Erythroblast (primary cell): ENCODE measurements around the gene PRKG1.

Experiments
- DNase-seq, 2 experiments: peaks; one replicate each; lab custom pipeline; 2025; lab: John Stamatoyannopoulos, UW
- GATA1 ChIP-seq: IDR thresholded peaks from 2 replicates; pipeline ENCODE4 v1.6.1; 2011; ENCODE audit warnings: low read depth, mild to moderate bottlenecking, control low read depth, low read length, moderate library complexity
- POLR2A ChIP-seq: IDR thresholded peaks from 2 replicates; pipeline ENCODE4 v1.6.1; 2011; ENCODE audit warnings: mild to moderate bottlenecking, low read length

Gene PRKG1

DNA sequence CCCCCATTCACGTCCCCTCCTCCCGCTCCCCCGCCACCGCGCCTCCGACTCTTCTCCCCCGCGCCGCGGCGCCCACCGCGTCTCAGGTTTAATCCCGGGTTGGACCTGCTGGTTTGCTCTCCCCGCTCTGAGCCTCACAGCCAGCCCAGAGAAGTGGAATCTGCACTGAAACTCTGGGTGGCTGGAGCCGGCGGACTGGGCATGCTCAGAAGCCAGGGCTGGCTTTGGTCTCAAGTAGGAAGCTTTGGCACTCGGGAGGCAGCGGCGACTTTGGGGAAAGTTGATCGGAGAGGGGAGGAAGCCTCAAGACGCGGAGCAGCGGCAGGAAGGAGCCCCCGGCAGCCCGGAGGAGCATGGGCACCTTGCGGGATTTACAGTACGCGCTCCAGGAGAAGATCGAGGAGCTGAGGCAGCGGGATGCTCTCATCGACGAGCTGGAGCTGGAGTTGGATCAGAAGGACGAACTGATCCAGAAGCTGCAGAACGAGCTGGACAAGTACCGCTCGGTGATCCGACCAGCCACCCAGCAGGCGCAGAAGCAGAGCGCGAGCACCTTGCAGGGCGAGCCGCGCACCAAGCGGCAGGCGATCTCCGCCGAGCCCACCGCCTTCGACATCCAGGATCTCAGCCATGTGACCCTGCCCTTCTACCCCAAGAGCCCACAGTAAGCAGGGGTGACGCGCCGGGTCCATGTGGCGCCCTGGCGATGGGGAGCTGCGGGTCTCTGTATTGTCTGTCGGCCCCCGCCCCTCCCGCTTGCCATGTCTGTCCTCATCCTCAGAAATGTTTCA is at the start of gene PRKG1:
Gene PRKG1, plus strand, starts transcription at position 250 of the 791 bp plus-strand sequence.
- no peak for TF ChIP-seq POLR2A
- TF ChIP-seq GATA1: no peak
- no peak for DNase-seq

DNA sequence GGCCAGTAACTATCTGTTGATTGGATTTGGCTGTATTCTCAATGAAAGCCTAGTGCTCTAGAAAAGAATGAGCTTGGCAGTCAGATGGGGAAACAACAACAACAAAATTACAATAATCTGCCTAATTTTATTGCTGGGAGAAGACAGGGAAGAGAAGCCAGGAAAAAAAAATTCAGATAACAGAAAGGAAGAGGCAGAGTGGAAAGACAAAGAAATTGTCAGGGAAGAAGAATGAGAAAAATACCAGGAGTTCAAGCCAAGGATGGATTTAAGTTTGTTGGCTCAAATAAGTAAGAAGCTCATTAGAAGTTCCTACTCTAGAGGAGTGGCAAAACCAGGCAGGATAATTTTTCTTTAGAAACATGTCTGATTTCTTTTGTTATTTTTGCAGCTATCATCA is 45.9 kb upstream of the PRKG1 start:
- no peak for TF ChIP-seq POLR2A
- no peak for TF ChIP-seq GATA1

DNA sequence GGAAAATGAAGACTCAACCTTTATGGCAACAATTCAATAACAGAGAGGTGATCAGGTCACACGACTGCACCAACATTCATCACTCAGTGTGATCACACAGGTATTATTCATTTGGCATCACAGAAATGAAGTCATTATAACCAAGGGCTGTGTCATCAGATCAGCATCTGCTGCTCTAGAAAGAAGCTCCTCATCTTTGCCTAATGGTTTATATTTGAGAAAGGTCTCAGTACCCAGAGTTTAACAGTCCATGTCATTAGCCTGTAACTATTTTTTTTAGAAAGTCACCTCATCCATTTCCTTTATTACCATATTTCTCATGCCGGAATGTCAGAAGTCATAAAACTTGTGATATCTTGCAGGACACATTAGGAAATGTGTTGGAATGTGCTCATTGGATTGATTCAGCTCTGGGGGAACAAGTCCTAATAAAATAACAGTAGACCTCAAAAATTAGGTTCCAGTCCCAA is 45.1 kb upstream of the PRKG1 start:
- no peak for DNase-seq
- TF ChIP-seq GATA1 (no peak), POLR2A (no peak)

More for the DNA sequence above, 45.9 kb upstream of the PRKG1 start:
- DNase-seq: no peak

DNA sequence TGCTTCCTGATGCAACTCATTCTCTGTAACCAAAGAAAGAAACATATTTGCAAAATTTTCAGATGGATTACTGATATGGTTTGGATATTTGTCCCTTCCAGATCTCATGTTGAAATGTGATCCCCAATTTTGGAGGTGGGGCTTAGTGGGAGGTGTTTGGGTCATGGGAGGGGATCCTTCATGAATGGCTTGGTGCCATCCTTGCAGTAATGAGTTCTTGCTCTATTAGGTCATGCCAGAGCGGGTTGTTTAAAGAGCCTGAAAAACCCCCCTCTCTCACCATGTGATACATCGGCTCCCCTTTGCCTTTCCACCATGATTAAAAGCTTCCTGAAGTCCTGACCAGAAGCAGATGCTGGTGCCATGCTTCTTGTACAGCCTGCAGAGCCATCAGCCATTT is 43.8 kb upstream of the PRKG1 start:
- TF ChIP-seq GATA1 (no peak), POLR2A (no peak)
- DNase-seq: no peak

DNA sequence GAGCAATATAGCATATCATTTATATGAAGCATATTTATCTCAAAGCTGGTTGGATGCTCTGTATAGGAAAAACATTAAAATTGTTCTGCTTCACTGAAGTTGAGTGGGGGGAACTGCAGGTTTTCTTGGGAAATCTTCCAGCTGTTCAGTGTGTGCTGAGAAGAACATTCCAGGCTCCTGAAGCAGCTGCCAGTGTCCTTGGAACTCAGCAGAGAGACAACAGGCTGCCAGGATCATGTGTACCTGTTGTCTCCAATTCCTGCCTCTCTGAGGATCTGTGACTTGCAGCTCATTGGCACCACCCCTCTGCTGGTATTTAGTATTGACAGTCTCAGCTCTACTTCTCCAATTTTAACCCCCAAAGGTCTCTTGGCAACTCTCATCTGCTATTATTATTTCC is 42.3 kb upstream of the PRKG1 start:
- DNase-seq: no peak
- TF ChIP-seq POLR2A (no peak), GATA1 (no peak)

DNA sequence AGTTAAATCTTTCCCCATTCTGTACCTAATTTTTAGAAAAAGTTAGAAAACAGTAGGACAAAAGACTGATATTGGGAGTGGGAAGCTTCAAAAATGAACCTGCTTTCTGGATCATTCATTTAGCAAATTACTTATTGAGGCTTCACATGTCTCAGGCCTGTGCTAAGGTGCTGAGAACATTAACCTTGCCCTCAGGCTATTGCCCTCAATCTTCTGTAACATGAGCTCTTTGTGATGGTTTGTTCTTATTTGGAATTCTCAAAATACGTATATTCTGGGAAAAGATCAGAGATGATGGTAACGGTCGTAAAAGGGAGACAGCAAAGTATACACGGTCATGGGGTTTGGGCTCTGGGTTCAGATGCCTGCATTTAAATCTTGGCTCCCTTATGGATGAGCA is 39.5 kb upstream of the PRKG1 start:
- no peak for TF ChIP-seq POLR2A
- TF ChIP-seq GATA1: no peak
- DNase-seq: no peak

DNA sequence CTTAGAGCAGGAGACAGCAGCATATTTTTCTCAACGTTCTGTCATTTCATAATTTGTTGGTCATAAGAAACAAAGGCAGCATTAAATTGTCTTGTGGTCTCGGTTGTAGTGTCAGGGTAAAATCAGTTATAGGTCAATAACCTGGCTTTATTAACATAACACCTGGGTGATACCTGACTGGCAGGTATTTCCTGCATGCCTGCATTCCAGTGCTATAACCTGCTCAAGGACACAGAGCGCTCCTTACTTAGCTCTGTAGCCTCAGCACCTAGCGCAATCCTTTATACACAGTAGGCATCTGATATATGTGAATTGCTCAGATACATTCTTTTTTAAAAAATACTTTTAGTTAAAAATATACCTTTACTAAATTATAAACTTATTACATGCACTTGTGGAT is 38.9 kb upstream of the PRKG1 start:
- DNase-seq: no peak
- no peak for TF ChIP-seq POLR2A
- no peak for TF ChIP-seq GATA1

DNA sequence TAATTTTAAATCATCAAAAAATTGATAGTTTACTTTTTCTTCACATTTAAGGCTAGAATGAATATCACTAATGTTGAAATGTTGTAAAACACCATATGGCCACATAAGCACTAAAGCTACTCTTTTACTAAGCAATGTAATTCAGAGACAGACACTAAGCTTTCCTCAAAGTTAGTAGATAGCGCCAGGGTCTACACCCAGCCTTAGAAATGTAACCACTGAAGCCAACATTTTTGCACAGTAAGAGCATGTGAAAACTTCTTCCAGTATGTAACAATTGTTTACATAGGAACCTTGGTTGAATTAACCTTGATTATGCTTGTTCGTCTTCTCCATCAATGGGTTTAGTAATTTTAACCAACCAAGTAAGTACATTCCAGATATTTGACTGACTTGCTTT is 28.4 kb upstream of the PRKG1 start:
- DNase-seq: no peak
- TF ChIP-seq GATA1 (no peak), POLR2A (no peak)

DNA sequence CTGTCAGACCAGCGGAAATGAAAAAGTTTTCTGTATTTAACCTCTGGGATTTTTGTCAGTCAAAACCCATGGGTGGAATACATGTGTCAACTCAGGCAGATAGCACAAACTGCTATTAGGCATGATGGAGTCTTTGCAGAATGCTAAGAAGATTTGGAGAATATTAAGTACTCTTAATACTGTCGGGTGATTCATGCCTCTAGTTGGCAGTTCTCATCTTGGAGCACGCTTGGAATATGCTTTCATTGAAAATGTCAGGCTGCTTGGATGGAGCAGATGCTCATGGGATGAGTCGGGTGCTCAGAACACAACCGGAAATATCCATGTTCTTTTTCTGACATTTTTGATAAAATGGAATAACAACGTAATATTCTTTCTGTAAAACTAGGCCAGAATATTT is 27.6 kb upstream of the PRKG1 start:
- DNase-seq: no peak
- no peak for TF ChIP-seq GATA1
- TF ChIP-seq POLR2A: no peak

DNA sequence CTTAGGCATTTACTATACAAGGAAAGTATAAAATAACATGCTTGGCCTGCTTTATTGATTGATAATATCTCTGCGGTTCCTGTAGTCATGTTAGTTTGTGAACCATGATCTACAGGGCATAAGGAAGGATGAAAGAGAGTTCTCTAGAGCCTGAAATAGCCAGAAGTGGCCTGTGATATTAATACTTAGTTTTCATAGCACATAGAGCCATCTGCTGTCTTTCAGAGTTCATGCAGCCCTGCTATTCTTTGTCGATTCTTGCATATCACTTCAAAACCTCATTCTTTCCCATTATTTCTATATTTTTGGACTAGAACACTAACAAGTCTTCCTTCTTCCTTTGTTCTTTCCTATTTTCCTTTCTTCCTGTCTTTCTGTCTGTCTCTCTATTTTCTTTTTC is 26.4 kb upstream of the PRKG1 start:
- no peak for DNase-seq
- TF ChIP-seq POLR2A (no peak), GATA1 (no peak)

DNA sequence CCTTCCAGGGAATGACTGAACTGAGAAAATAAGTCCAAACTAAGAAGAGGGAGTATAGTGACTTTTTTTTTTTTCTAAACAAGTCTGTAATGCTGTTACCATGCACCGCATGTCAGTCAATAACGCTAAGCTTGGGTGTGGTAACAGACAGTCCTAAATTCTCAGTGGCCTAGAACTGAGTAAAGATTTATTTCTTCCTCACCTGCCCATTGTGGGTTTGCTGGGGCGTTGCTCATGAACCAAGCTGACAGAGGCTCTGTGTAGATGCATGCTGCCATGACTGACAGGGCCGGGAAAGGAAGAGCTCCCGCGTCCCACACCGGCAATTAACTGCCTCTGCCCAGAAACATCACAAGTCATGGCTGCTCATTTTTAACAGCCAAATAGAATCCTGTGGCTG is 25.5 kb upstream of the PRKG1 start:
- no peak for DNase-seq
- TF ChIP-seq POLR2A (no peak), GATA1 (no peak)

DNA sequence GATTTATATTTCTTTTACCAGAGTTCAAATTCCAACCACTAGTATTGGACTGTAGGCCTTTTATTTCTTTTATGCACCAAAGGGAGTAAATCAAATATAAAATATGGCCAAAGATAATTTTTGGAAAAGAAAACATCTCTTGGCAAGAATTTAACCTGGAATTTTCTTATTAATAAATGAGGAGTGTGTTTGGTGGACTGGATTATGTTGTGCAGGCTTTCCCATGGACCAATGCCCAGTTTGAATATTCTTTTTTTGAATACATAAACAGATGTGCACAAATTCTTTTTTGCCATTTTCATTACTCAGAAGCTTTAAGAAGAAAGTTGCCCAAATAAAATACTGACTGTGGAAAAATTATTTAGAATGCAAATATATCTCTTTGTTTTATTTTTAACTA is 22.1 kb upstream of the PRKG1 start:
- no peak for TF ChIP-seq POLR2A
- TF ChIP-seq GATA1: no peak
- DNase-seq: no peak

DNA sequence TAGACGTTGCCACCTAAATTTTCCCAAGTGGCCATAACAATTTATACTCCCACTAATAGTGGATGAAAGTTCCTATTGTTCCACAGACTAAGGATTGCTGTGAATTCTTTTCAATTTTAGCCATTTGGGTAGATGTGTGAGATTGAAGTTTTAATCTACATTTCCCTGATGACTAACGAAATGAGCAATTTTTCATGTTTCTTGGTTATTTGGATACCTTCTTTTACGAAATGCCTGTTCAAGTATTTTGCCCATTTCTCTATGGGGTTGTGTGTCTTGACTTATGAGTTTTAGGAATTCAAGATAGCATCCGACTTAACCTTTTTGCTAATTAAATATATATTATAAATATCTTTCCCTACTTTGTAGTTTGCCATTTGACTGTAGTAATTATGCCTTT is 16.4 kb upstream of the PRKG1 start:
- DNase-seq: no peak
- TF ChIP-seq POLR2A (no peak), GATA1 (no peak)

DNA sequence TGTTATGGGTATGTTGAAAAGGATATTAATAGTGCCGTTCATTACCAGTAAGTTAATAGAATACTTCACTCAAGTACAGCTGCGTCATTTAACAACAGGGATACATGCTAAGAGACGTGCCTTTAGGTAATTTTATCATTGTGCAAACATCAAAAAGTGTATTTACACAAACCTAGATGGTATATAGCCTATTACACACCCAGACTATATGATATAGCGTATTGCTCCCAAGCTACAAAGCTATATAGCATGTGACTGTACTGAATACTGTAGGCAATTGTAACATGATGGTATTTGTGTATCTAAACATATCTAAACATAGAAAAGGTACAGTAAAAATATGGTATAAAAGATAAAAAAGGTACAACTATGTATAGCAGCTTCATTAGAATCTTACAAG is 11.1 kb upstream of the PRKG1 start:
- no peak for DNase-seq
- TF ChIP-seq POLR2A (no peak), GATA1 (no peak)
